Natural killer cell (primary cell): ENCODE data around the gene KCNK5. TPM values are rescaled to one million over a fixed set of nuclear protein-coding genes. Genes with fewer than 3 reads are reported as not detected.

Source experiments
- ATAC-seq, 3 donors: fragments of 150-1000 bp in 2 of 3; fragments of 200-7000 bp in 1 of 3; cut with Tn5 transposase; 1 replicate in 1 of 3; 2 replicates in 2 of 3; pipeline ENCODE4 v1.10.0; 2021; ENCODE audit warnings: mild to moderate bottlenecking in 2 of 3, moderate library complexity in 2 of 3
- DNase-seq, 2 donors: peaks; one replicate each; pipeline versions ENCODE4 v3.0.0 to v3.0.0-alpha.2; 2013 to 2021; ENCODE audit warnings: mixed read lengths in 1 of 2
- H3K27ac ChIP-seq: one replicate; pipeline ENCODE4 v1.5.1; 2013; ENCODE audit warnings: mild to moderate bottlenecking, low read length
- H3K27me3 ChIP-seq: one replicate; pipeline ENCODE4 v1.6.1; 2013; ENCODE audit warnings: low read length; ENCODE audit not compliant: control insufficient read depth, insufficient read depth
- H3K36me3 ChIP-seq: one replicate; pipeline ENCODE4 v1.6.1; 2013; ENCODE audit warnings: low read length; ENCODE audit not compliant: control insufficient read depth, insufficient read depth
- H3K4me1 ChIP-seq: one replicate; pipeline ENCODE4 v1.6.1; 2013; ENCODE audit warnings: low read length; ENCODE audit not compliant: control insufficient read depth, insufficient read depth
- H3K4me3 ChIP-seq: one replicate; pipeline ENCODE4 v1.5.1; 2013; ENCODE audit warnings: low read length
- H3K9me3 ChIP-seq: one replicate; pipeline ENCODE4 v1.6.1; 2013; ENCODE audit warnings: low read length; ENCODE audit not compliant: control insufficient read depth, insufficient read depth
- H3K27ac Mint-ChIP-seq, 2 donors: one replicate each; pipeline ENCODE4 v1.8.0; 2022; ENCODE audit warnings: mild to moderate bottlenecking in 2 of 2, mixed read lengths in 2 of 2, moderate library complexity in 1 of 2
- H3K27me3 Mint-ChIP-seq, 2 donors: one replicate each; pipeline ENCODE4 v1.8.0; 2022; ENCODE audit warnings: low read depth in 2 of 2, mixed read lengths in 2 of 2
- H3K36me3 Mint-ChIP-seq: one replicate; pipeline ENCODE4 v1.8.0; 2022; ENCODE audit warnings: mixed read lengths
- H3K4me1 Mint-ChIP-seq, 2 donors: one replicate each; pipeline ENCODE4 v1.8.0; 2022; ENCODE audit warnings: mixed read lengths in 2 of 2
- H3K4me3 Mint-ChIP-seq: one replicate; pipeline ENCODE4 v1.8.0; 2022; ENCODE audit warnings: mild to moderate bottlenecking, moderate library complexity, mixed read lengths
- H3K9me3 Mint-ChIP-seq, 2 donors: one replicate each; pipeline ENCODE4 v1.8.0; 2022; ENCODE audit warnings: mixed read lengths in 2 of 2
- CTCF ChIP-seq: fragments of 200-600 bp; IDR thresholded peaks from one replicate; pipeline ENCODE4 v1.8.0; 2022; ENCODE audit warnings: antibody characterized with exemption
- WGBS: methylation state at CpG from one replicate; pipeline ENCODE4 v1.1.7; 2013; ENCODE audit warnings: missing lambda C conversion rate; ENCODE audit not compliant: insufficient coverage; 5-methylcytosine and 5-hydroxymethylcytosine counted together
- intact Hi-C: fragments of 100-400 bp; cut with micrococcal nuclease; formaldehyde crosslinking; loops from one replicate; pipeline ENCODE4 v1.14.2; 2022
- total RNA-seq, 4 donors: library from RNA; stranded (reverse); fragments of 120-200 nt in 1 of 4; gene quantifications; one replicate each; pipeline versions ENCODE4 v1.2.3 to v1.2.4, GENCODE V29; 2013 to 2022

Gene KCNK5
- total RNA-seq, 3 donors from 2014 or later (not counting 1 experiment from before 2014, with no cell fraction given): 0.16 to 0.50 TPM; not detected in 1

DNA sequence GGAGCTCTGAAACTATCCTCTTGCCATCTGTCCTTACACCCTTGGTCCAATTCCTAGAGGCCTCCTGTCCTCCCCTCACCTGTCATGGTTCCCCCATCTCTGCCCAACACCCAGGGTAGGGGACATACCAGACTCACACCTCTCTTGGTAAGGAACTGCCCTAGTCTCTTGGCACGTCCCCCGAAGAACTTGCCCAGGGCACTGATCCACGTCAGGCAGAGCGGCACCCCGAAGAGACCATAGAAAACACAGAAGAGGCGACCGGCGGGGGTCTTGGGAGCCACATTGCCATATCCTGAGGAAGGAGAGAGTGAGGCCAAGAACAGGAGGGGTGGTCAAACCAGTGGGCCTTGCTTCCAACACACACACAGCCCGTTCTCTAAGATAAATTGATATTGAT, 34.8 kb downstream of the KCNK5 start:
- H3K36me3 ChIP-seq: no peaks in the 10 kb centered on the region
- no peaks in the 10 kb centered on the region for H3K4me1 Mint-ChIP-seq
- H3K9me3 ChIP-seq: no peaks in the 10 kb centered on the region
- no peaks in the 10 kb centered on the region for H3K36me3 Mint-ChIP-seq
- WGBS: 97% methylated on average over 8 of the region's 9 CpGs
- H3K27ac ChIP-seq: no peak overlapping the region
- no peaks in the 10 kb centered on the region for H3K27me3 ChIP-seq
- H3K4me3 Mint-ChIP-seq: no peak overlapping the region
- no peak overlapping the region for H3K27ac Mint-ChIP-seq
- DNase-seq (no peak), ATAC-seq (no peak)
- H3K9me3 Mint-ChIP-seq: no peaks in the 10 kb centered on the region
- H3K4me1 ChIP-seq: peaks cover 3% of the 10 kb centered on the region
- no peak overlapping the region for H3K4me3 ChIP-seq
- intact Hi-C loops: no loop called here
- TF ChIP-seq CTCF: no peak
- H3K27me3 Mint-ChIP-seq: no peaks in the 10 kb centered on the region

GRCh38 chr6:39193201-39193791, 36.0 kb downstream of the KCNK5 start:
- WGBS: 80% methylated on average over 2 of the region's 2 CpGs
- no peak overlapping the region for H3K27ac Mint-ChIP-seq
- intact Hi-C loops: no loop called here
- Histone ChIP-seq H3K4me3 (no peak overlapping the region), H3K4me1 (peaks cover 3% of the 10 kb centered on the region), H3K9me3 (no peaks in the 10 kb centered on the region), H3K36me3 (no peaks in the 10 kb centered on the region), H3K27ac (no peak overlapping the region), H3K27me3 (no peaks in the 10 kb centered on the region)
- no peaks in the 10 kb centered on the region for H3K9me3 Mint-ChIP-seq
- DNase-seq (no peak), ATAC-seq (no peak)
- H3K4me3 Mint-ChIP-seq: no peak overlapping the region
- H3K4me1 Mint-ChIP-seq: peaks cover 0 to 6% of the 10 kb centered on the region in 2 donors
- H3K27me3 Mint-ChIP-seq: no peaks in the 10 kb centered on the region
- no peak for TF ChIP-seq CTCF
- H3K36me3 Mint-ChIP-seq: no peaks in the 10 kb centered on the region

DNA sequence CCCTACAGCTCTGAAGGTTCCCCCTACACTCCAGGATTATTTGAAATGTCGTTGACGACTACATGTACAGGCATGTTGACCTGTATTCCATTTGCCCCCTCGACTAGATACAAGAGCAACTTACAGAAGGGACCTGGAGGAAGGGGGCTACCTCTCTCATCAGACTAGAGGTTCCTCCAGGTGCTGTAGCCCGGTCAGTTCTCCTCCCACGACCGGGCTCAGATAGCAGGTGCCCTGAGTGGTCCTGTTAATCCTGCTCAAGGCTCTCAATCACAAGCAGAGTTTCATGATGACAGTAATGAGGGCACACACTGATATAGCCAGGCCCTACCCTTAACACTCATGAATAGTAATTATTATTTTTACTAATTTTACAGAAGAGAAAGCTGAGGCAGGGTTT, 36.5 kb downstream of the KCNK5 start:
- no peak overlapping the region for H3K4me3 ChIP-seq
- H3K27me3 ChIP-seq: no peaks in the 10 kb centered on the region
- intact Hi-C loops: no loop called here
- H3K27ac ChIP-seq: no peak overlapping the region
- no peaks in the 10 kb centered on the region for H3K36me3 ChIP-seq
- Mint-ChIP-seq H3K9me3 (no peaks in the 10 kb centered on the region), H3K36me3 (no peaks in the 10 kb centered on the region), H3K4me3 (no peak overlapping the region), H3K27ac (no peak overlapping the region), H3K27me3 (no peaks in the 10 kb centered on the region), H3K4me1 (peaks cover 0 to 6% of the 10 kb centered on the region in 2 donors)
- 89% methylated on average over 6 of the region's 6 CpGs for WGBS
- H3K4me1 ChIP-seq: peaks cover 3% of the 10 kb centered on the region
- ATAC-seq (no peak), DNase-seq (no peak)
- no peaks in the 10 kb centered on the region for H3K9me3 ChIP-seq
- no peak for TF ChIP-seq CTCF
